Measurements from ENCODE around the gene RAPGEF1.

The RAPGEF1 gene

DNA sequence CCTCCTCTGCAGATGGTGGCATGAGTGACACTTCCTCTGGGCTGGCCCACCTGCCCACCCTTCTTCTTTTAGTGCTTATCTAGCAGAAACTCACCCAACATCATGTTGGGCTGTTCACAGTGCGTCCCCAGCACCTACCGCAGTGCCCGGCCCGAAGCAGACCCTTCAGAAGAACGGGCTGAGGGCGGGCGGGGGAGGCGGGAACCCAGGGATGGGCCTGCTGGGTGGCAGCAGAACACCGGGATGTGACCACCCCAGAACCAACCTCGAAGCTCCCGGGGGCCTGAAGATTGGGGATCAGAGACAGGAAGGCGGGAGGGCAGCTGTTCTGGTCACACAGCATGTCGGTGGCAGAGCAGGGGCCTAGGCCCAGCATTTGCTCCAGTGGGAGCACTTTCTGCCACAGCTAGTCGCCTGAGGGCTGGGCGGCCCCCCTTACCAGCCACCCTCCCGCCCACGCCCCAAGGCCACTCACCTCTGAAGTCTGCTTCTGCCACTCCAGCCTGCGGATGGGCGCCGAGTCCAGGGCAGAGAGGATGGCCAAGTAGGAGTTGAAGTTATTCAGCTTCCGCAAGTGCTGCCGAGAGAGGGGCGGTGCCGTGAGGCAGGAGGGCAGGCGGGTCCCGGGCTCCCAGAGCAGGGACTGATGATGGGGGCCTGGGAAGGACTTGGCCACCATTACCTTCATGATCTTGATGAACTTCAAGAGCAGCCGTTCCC, 155.9 kb downstream of the RAPGEF1 start:
- no peak for DNase-seq (ENCODE audit: low spot score)

DNA sequence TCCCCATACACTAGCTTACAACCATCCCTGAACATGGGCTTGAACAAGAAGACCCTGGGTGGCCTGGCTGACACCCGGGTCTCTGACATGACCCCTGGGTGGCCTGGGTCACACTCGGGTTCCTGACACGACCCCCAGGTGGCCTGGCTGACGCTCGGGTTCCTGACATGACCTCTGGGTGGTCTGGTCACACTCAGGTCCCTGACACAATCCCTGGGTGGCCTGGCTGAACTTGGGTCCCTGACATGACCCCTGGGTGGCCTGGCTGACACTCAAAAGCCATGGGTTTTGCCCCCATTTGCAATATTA, 156.6 kb downstream of the RAPGEF1 start:
- DNase-seq (ENCODE audit: low spot score): no peak

DNA sequence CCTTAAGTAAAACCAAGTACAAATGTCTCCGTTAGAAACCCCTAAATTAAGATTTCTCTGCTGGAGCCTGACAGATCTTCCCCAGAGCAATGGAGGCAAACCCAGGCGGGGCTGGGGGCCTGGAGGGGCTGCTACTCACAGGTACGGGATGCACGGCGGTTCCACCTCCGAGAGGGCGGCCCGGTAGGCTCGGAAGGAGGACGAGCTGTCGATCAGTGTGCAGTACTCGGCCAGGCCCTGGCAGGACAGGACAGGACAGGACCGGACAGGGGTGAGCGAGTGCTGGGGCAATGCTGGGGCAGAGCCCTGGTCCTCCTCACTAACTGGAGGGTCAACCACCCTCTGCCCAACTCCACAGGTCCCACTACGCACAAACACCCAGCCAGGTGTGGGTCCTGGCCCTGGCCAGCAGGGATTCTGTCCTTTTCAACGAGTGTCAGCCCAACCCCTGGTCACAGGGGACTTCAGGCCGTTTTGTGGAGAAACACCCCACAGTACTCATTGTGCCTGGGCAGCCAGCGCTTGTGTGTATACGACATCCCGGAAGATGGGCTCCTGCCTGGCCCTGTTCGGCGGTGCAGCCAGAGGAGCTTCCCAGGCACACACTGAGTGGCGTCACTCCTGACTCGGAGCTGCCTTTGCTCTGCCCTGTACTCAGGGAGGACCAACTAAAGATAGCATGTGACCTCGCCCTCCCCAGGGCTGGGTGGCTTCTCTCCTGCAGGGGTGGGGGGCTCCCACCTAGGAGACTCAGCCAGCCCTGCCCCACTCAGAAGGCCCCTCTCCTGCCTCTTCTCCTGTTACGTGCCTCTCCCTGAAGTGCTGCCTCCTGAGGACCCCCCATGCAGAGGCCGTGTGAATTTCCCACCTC, 157.2 kb downstream of the RAPGEF1 start:
- no peak for DNase-seq (ENCODE audit: low spot score)

DNA sequence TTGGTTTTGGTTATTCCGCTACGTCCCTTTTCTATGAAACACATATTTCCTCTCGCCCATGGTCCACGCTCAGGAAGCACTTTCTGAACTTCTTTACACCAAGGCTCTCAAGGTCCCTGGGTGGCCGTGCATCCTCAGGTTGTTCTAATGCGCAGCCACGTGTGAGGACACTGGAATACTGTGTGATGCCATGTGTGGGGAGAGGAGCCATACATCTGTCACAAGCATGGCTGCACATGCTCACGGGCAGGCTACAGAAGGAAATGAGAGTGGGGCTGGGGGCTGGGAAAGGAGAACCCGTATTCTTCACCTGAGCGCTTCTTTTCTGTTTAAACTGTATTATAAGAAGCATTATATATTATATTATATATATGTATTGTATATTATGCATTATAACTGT, 157.8 kb downstream of the RAPGEF1 start:
- no peak for DNase-seq (ENCODE audit: low spot score)

DNA sequence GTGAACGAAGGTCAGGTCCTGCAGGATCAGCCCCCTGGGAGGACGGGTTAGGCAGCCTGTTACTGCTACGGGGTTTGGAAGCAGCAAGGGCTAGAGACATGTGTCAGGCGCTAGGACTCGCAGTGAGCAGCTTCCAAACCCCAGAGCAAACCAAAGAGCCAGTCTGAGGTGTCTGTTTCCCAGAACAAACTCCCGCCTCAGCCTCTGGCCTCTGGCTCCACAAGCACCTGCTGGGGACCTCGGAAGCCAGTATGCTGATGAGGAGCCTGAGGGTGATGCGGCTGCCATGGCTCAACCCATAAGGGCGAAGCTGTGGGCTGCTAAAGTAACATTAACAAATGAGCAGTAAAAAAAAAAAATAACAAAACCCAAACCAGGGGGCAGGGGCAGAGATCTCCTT, 159.5 kb downstream of the RAPGEF1 start:
- no peak for DNase-seq (ENCODE audit: low spot score)

DNA sequence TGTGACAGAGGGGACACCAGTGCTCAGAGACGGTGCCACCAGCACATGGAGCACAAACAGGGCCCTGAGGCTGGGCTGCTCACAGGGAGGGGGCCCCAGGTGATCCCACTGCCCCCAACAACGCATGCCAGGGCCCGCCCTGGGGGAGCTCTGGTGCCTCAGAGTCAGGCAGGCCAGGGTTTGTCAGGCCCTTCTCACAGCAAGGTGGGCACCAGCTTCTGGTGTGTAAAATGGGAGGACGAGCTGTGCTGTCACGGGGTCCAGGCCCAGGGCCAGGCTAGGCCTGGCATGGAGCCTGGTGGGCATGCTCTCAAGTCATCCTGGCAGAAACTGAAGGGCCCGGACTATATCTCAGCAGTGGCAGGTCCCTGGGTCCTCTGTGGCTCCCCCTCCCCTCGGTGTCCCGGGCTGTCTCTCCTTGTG, 160.1 kb downstream of the RAPGEF1 start:
- DNase-seq (ENCODE audit: low spot score): no peak

DNA sequence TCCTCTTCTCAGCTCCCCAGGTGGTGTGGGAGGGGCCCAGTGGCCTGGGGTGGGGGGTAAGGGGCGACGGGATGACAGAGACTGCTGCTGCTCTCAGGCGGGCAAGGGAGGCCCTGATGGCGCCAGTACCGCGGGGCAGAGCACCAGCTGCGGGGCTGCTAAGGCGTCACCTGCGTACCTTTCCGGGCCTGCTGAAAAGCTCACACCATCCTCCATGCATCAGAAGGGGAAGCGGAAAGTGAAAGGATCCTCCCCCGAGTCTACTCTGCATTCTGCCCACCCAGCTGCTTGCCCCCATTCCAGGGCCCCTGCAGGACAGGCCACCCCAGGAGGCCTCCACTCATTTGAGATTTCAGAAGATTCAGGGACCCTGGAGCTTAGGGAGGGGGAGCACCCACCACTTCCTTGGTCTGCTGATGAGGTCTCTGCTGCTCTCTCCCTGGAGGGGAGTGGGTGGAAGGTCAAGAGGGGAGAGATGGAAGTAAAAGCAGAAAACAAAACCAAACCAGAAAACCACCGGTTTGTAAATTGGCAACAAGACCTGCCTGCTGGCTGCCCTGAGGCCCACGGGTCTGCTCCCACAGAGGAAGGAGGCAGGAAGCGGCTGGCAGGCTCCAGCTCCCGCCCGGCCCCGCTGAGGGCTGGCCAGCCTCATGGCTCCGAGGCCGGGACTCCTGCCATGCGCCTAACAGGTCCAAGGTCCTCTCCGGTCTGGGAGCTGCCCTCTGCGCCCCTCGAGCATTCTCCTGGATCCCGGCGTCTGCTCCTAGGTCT, 161.0 kb downstream of the RAPGEF1 start:
- no peak for DNase-seq (ENCODE audit: low spot score)

DNA sequence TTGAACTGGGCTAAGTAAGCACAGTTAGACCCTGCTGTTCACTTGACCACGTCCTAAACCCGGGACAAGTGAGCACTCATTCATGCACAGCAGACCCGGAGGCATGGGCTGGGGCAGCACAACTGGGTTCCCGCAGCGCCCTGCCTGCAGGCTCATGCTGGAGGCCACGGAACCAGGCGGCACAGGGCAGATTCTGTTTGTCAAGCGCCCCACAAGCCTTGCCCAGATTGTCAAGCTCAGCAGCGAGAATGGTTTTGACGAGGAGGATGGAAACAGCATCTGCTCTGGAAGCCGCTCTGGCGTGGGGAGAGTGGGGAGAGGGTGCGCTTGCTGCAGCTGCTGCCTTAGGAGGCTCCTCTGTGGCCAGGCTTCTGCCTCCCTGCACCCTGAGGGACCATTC, 161.9 kb downstream of the RAPGEF1 start:
- no peak for DNase-seq (ENCODE audit: low spot score)

DNA sequence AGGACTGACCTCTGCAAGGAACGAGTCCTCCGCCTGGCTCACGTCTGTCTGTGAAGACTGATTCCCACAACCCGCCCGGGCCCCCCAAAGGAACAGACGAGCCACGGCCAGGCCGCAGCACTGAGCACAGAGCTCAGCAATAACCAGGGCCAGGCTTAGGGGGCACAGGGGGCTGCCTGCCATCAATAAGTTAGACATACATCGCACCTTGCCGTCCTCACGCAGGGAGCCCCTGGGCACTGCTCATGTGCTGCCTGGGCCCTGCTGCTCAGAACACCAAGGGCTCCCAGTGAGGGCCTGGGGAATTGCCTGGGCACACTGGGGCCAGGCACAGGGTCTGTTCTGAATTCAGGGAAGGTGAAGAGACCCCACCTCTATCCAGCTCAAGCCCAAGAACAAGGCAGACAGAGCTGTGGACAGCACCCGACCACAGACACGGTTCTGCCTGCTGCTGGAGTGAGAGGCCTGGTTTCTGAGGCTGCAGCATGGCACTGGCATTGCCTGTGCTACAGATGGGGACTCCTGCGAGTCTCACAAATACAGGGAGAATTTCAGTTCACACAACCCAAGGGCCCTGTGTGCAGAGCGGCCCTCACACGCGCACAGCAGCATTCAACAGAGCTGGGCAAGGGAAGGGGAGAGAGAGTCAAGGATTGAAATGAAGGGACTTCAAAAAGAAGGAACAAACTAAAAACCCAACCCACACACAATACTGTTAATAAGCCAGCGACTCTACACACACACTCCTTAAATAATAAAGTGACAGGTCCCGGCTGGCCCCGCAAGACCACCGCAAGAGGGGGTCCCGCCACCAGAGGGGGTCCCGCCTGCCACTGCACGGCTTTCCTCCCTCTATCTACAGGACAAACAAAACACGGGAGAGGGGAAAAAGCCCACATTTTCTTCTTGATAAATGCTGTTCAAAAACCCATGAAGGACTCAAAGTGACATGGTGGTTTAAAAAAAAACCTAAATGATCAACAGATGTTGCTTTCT, 162.6 kb downstream of the RAPGEF1 start:
- DNase-seq (ENCODE audit: low spot score): no peak

DNA sequence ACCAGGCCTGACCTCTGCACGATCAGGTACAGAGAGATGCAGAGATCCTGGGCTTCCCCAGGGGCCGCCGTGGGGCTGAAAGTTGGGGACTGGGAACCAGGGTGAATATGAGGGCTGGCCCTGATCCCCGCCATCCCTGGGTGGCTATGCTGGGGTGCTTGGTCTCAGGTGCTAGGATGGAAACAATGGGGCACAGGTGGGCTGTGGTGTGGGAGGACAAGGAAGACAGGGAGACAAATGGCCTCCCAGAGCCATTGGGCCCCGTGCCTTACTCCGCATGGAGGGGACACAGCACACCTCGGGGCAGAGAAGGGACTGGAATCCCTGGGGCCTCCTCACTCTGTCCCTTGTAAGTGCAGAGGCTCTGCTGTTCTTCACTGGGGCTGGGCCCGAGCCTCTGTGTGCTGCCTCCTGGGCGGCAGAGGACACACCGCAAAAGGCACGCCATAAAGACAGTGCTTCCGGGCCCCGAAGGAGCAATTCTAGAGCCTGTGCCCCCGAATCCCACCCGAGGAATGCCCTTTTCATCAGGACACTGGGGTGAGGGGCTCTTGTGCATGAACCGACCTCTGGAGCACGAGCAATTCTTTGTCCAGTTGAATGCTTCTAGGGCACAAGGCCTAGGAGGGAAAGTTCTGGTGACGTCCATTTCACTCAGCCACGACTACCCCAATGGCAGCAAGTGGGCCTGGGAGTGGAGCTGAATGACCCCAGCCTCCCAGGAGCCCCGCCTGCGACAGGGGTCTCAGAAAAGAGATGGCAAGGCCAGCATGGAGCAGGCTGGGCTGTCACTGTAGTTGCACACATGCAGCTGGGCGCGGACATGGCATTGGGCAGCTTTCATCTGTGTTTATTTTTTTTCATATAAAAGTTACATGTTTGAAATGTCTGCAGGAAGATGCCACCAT, 163.7 kb downstream of the RAPGEF1 start:
- no peak for DNase-seq (ENCODE audit: low spot score)

DNA sequence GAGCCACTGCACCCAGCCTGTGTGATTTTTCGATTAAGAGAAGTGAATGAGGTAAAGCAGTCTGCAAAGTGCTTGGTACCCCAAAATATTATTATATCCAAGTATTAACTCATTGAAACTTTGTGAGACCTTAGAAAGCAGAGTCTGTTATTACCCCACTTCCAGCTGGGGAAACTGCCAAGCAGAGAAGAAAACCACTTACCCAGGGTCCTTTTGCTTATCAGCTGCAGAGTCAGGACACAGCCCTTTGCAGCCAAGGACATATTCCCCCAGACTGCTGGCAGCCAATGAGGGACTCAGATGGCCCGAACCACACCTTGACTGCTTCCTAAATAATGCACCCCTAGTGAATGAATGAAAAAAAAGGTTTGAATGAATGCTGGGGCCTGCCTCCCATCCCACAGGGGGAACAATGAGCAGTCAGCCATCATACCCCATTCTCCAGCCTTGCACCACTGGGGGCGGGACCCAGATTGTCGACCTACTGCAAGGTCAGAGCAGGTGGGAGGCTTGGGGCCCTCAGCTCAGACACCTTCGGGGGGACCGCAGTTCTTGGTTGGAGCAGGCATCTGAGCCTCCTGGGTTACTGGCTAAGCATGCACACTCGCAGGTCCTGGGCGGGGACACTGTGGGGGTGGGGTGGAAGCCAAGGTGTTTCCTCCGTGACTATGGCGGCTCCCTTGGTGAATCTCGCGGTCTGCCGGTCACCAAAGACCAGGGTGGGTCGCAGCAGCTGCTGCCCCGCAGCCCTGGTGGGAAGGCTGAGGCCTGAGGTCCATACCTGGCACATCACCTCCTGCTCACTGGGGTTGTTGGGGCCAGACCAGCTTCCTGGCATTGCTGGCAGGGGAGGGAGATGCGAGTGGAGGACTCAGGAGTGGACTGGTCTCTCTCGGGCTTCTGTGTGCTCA, 164.9 kb downstream of the RAPGEF1 start:
- DNase-seq (ENCODE audit: low spot score): no peak

DNA sequence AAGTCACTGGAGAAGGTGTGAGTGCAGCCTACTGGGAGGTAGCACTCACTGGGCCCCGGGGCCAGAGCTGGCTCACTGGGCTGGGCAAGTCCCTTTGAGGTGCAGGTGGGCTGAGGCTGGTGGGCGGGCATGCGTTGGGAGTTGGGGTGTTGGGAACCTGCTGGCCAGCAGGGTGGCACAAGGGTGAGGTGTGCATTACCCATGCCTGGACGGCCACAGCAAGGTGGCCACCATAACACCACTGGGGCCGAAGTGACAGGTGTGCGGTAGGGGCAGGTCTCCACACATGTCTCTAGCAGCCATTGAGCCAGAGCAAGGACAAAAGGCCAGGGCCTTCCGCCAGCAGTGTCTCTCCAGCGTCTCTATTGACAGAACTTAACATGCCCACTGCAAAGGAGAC, 172.0 kb downstream of the RAPGEF1 start:
- DNase-seq (ENCODE audit: low spot score): no peak

DNA sequence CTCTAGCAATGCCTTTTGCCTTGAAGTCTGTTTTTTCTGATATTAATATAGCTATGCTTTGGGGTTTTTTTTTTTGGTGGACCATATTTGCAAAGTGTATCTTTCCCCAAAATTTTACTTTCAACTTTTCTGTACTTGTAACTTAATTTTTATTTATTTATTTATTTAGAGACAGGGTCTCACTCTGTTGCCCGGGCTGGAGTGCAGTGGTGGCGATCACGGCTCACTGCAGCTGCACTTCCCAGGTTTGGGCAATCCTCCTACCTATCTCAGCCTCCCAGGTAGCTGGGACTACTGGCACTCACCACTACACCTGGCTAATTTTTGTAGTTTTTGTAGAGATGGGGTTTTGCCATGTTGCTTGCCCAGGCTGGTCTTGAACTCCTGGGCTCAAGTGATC, 173.7 kb downstream of the RAPGEF1 start:
- no peak for DNase-seq (ENCODE audit: low spot score)

DNA sequence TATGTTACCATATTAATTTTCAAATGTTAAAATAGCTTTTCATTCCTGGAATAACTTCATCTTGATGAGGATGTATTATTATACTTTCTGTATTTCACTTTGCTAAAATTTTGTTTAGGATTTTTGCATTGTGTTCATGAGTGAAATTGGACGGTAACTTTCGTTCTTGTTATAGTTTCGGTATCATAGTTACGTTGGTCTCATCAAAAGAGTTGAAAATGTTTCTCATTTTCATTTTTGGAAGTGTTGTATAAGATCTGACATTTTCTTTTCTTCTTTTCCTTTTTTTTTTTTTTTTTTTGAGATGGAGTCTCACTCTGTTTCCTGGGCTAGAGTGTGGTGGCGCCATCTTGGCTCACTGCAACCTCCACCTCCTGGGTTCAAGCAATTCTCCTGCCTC, 174.5 kb downstream of the RAPGEF1 start:
- no peak for DNase-seq (ENCODE audit: low spot score)

DNA sequence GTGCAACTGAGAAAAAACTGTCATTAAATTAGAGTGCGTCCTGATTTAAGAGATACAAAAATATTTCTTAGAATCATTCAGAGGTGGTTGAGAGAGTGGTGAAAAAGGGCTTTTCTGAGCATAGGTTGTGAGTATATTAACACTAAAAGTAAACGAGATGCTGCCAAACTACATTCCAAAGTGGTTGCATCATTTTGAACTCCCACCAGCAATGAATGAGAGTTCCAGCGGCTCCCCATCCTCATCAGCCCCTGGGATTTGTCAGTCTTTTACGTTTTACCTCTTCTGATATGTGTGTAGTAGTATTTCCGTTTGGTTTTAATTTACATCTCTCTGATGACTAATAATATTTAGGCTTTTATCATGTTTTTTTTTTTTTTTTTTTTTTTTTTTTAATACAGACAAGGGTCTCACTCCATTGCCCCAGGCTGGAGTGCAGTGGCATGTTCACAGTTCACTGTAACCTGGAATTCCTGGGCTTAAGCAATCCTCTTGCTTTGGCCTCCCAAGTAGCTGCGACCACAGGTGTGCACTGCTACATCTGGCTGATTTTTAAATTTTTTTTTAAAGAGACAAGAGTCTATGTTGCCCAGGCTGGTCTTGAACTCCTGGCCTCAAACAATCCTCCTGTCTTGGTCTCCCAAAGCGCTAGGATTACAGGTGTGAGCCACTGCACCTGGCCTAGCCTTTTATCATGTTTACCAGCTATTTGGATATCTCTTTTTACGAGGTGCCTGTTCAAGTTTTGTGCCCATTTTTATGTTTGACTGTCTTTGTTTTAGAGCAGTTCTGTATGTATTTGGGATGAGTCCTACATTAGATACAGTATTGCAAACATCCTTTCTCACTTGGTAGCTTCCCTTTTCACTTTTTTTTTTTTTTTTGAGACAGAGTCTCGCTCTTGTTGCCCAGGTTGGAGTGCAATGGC, 177.6 kb downstream of the RAPGEF1 start:
- DNase-seq (ENCODE audit: low spot score): no peak

DNA sequence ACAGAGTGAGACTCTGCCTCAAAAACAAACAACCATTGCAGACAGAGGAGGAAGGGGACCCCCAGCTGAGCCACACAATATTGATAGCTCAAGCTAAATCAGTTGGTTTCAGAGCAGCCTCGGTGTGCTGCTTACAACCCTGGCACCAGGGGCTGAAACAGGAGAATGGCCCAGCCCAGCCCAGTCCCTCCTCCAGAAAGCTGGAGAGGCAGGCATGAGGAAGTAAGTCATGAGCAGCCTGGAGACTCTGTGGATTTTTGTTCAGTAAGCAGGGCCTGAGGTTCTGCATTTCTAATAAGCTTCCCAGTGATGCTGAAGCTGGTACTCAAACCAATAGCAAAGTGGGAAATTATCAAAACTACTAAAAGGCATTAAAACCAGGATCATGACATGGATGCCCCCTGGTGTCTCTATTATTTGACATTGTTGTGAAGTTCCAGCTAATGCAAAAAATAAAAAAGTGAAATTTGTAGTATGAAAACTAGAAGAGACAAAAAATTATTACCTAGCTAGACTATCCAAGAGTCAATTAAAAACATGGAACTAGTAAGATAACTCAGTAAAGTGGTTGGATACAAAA, 180.4 kb downstream of the RAPGEF1 start:
- DNase-seq (ENCODE audit: low spot score): no peak

DNA sequence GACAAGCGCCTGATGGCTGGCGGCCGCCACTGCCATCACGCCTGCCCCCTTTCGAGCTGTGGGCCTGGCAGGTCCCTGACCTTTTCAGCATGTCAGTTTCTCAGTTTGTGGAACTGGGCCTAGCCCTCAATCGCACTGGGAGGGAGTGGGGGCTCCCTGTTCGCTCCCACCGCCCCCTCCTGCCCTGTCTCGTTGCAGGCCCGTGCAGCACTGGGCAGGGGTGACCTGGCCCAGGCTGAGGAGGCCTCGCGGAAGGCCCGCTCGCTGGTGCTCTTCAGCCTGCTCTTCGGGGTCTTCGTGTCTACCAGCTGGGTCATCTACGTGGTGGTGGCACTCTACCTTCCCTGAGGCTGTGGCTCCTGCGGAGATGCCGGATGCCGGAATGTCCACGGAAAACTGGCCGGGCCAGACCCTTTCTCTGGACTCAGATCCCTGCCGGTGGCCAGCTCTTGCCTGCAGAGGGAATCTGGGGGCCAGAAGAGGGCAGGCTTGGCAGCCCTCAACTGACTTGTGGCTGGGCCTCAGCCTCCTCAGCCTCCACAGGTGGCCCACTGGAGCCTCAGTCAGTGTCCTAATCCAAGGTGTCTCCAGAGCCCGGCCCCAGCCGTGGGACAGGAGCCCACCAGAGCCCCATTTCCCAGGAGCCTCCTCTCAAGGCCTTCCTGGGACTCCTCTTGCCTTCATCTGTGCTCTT, 181.9 kb downstream of the RAPGEF1 start:
- DNase-seq (ENCODE audit: low spot score): no peak
